SJSA1 (cell line): ENCODE measurements around the gene EDRF1. TPM values are rescaled to one million over a fixed set of nuclear protein-coding genes. Genes with fewer than 3 reads are reported as not detected.

Experiments used
- DNase-seq, 2 experiments: peaks; one replicate each; pipeline ENCODE4 v3.0.0-alpha.2; 2015 to 2020; ENCODE audit warnings: low spot score in 2 of 2, low read depth in 1 of 2
- H3K27ac ChIP-seq: fragments of 250-450 bp; sonication (Bioruptor Pico); 2 replicates; pipeline ENCODE4 v1.5.1; 2020; ENCODE audit warnings: mild to moderate bottlenecking, moderate library complexity
- H3K27me3 ChIP-seq: fragments of 250-450 bp; sonication (Bioruptor Pico); replicated peaks from 2 replicates; pipeline ENCODE4 v1.5.1; 2020; ENCODE audit warnings: mild to moderate bottlenecking, moderate library complexity
- H3K36me3 ChIP-seq: fragments of 250-450 bp; sonication (Bioruptor Pico); 2 replicates; pipeline ENCODE4 v1.5.1; 2020; ENCODE audit warnings: mild to moderate bottlenecking
- H3K4me1 ChIP-seq: fragments of 250-450 bp; sonication (Bioruptor Pico); replicated peaks from 2 replicates; pipeline ENCODE4 v1.6.1; 2021; ENCODE audit warnings: mild to moderate bottlenecking
- H3K4me3 ChIP-seq: fragments of 250-450 bp; sonication (Bioruptor Pico); 2 replicates; pipeline ENCODE4 v1.5.1; 2020; ENCODE audit warnings: mild to moderate bottlenecking
- H3K9me3 ChIP-seq: fragments of 250-450 bp; sonication (Bioruptor Pico); replicated peaks from 2 replicates; pipeline ENCODE4 v1.5.1; 2020; ENCODE audit warnings: mild to moderate bottlenecking
- total RNA-seq: library from RNA; depleted of rRNA; stranded (reverse); fragments of >200 nt; shearing (Covaris generic); gene quantifications from 2 replicates; pipeline ENCODE4 v1.2.3, GENCODE V29; 2014

The EDRF1 gene
- total RNA-seq, 1 experiment from 2014 or later = 32.8 TPM

- DNase-seq = no peak
- no peaks in the 10 kb centered on the region for H3K9me3 ChIP-seq
- H3K36me3 ChIP-seq = no peaks in the 10 kb centered on the region
- H3K4me3 ChIP-seq = no peak overlapping the region
- no peaks in the 10 kb centered on the region for H3K27me3 ChIP-seq
- H3K27ac ChIP-seq = no peak overlapping the region
- H3K4me1 ChIP-seq = no peaks in the 10 kb centered on the region
These were observed 58.3 kb downstream of the EDRF1 start for GRCh38 chr10:125777806-125778205.

- DNase-seq = no peak
- Histone ChIP-seq H3K36me3 (no peaks in the 10 kb centered on the region), H3K27ac (no peak overlapping the region), H3K4me3 (no peak overlapping the region), H3K27me3 (no peaks in the 10 kb centered on the region), H3K4me1 (no peaks in the 10 kb centered on the region), H3K9me3 (no peaks in the 10 kb centered on the region)
These were observed 59.0 kb downstream of the EDRF1 start for GRCh38 chr10:125778556-125778955.

- no peak for DNase-seq
- no peak overlapping the region for H3K4me3 ChIP-seq
- no peaks in the 10 kb centered on the region for H3K9me3 ChIP-seq
These were observed 60.2 kb downstream of the EDRF1 start for GRCh38 chr10:125779403-125780327.

GRCh38 chr10:125781374-125781773, 61.9 kb downstream of the EDRF1 start:
- no peak for DNase-seq
- no peaks in the 10 kb centered on the region for H3K9me3 ChIP-seq
- H3K27me3 ChIP-seq = no peaks in the 10 kb centered on the region

More at GRCh38 chr10:125779403-125780327, 60.2 kb downstream of the EDRF1 start:
- no peaks in the 10 kb centered on the region for H3K4me1 ChIP-seq
- no peaks in the 10 kb centered on the region for H3K27me3 ChIP-seq
- no peak overlapping the region for H3K27ac ChIP-seq
- H3K36me3 ChIP-seq = no peaks in the 10 kb centered on the region

GRCh38 chr10:125782054-125782453, 62.5 kb downstream of the EDRF1 start:
- Histone ChIP-seq H3K27me3 (no peaks in the 10 kb centered on the region), H3K27ac (no peak overlapping the region), H3K4me1 (peaks cover 16% of the 10 kb centered on the region), H3K9me3 (no peaks in the 10 kb centered on the region), H3K36me3 (peaks cover 5% of the 10 kb centered on the region; the same call in 1 of the 2 replicates), H3K4me3 (no peak overlapping the region)
- DNase-seq = no peak

More at GRCh38 chr10:125781374-125781773, 61.9 kb downstream of the EDRF1 start:
- no peak overlapping the region for H3K27ac ChIP-seq
- H3K4me3 ChIP-seq = no peak overlapping the region
- H3K36me3 ChIP-seq = peaks cover 5% of the 10 kb centered on the region; the same call in 1 of the 2 replicates
- peaks cover 14% of the 10 kb centered on the region for H3K4me1 ChIP-seq

GRCh38 chr10:125782616-125783015, 63.1 kb downstream of the EDRF1 start:
- Histone ChIP-seq H3K4me1 (peaks cover 16% of the 10 kb centered on the region), H3K4me3 (no peak overlapping the region), H3K36me3 (peaks cover 5% of the 10 kb centered on the region; the same call in 1 of the 2 replicates), H3K27me3 (no peaks in the 10 kb centered on the region), H3K27ac (no peak overlapping the region), H3K9me3 (no peaks in the 10 kb centered on the region)
- DNase-seq = no peak

GRCh38 chr10:125783408-125783807, 63.9 kb downstream of the EDRF1 start:
- Histone ChIP-seq H3K27ac (no peak overlapping the region), H3K9me3 (no peaks in the 10 kb centered on the region), H3K4me3 (no peak overlapping the region), H3K4me1 (peaks cover 16% of the 10 kb centered on the region), H3K36me3 (peaks cover 7% of the 10 kb centered on the region), H3K27me3 (no peaks in the 10 kb centered on the region)
- no peak for DNase-seq

- no peak for DNase-seq
- Histone ChIP-seq H3K9me3 (no peaks in the 10 kb centered on the region), H3K4me3 (no peak overlapping the region), H3K27me3 (no peaks in the 10 kb centered on the region), H3K36me3 (peaks cover 9% of the 10 kb centered on the region), H3K27ac (no peak overlapping the region), H3K4me1 (peaks cover 16% of the 10 kb centered on the region)
These were observed 64.4 kb downstream of the EDRF1 start for GRCh38 chr10:125783957-125784356.

- DNase-seq = peak; percentile 63 to 84
- no peak overlapping the region for H3K27ac ChIP-seq
- no peaks in the 10 kb centered on the region for H3K27me3 ChIP-seq
- H3K4me1 ChIP-seq = peaks cover 16% of the 10 kb centered on the region
- no peak overlapping the region for H3K4me3 ChIP-seq
- H3K9me3 ChIP-seq = no peaks in the 10 kb centered on the region
- peaks cover 9% of the 10 kb centered on the region for H3K36me3 ChIP-seq
These were observed 66.3 kb downstream of the EDRF1 start for GRCh38 chr10:125785791-125786190.

- Histone ChIP-seq H3K4me1 (peaks cover 16% of the 10 kb centered on the region), H3K9me3 (no peaks in the 10 kb centered on the region), H3K36me3 (peaks cover 12% of the 10 kb centered on the region), H3K27ac (no peak overlapping the region), H3K27me3 (no peaks in the 10 kb centered on the region), H3K4me3 (no peak overlapping the region)
- no peak for DNase-seq
These were observed 68.9 kb downstream of the EDRF1 start for GRCh38 chr10:125788156-125789034.

GRCh38 chr10:125792342-125793300, 73.1 kb downstream of the EDRF1 start:
- H3K4me1 ChIP-seq = no peaks in the 10 kb centered on the region
- H3K4me3 ChIP-seq = no peak overlapping the region
- DNase-seq = no peak
- no peaks in the 10 kb centered on the region for H3K9me3 ChIP-seq
- H3K27me3 ChIP-seq = no peaks in the 10 kb centered on the region
- peaks cover 25% of the 10 kb centered on the region for H3K36me3 ChIP-seq
- H3K27ac ChIP-seq = no peak overlapping the region

GRCh38 chr10:125795128-125795527, 75.6 kb downstream of the EDRF1 start:
- Histone ChIP-seq H3K4me1 (no peaks in the 10 kb centered on the region), H3K27ac (no peak overlapping the region), H3K9me3 (no peaks in the 10 kb centered on the region), H3K27me3 (no peaks in the 10 kb centered on the region), H3K36me3 (peaks cover 25% of the 10 kb centered on the region), H3K4me3 (no peak overlapping the region)
- DNase-seq = no peak

GRCh38 chr10:125795637-125796190, 76.2 kb downstream of the EDRF1 start:
- DNase-seq = no peak
- Histone ChIP-seq H3K27me3 (no peaks in the 10 kb centered on the region), H3K9me3 (no peaks in the 10 kb centered on the region), H3K4me1 (no peaks in the 10 kb centered on the region), H3K4me3 (no peak overlapping the region), H3K27ac (no peak overlapping the region), H3K36me3 (peaks cover 25% of the 10 kb centered on the region)
